ENCODE data around the gene TNNI2. TPM values are rescaled to one million over a fixed set of nuclear protein-coding genes. Genes with fewer than 3 reads are reported as not detected.

Gene TNNI2
- total RNA-seq, 1 experiment from 2014 or later = not detected

GRCh38 chr11:1870326-1870696 lies 31.5 kb downstream of the TNNI2 start:
- no peak overlapping the region for H3K9ac ChIP-seq (ENCODE audit: extremely low read depth, insufficient read length, low read length)
- no peaks in the 10 kb centered on the region for H3K27me3 ChIP-seq (ENCODE audit: insufficient read depth, low read length)
- no peak overlapping the region for H3K27ac ChIP-seq (ENCODE audit: insufficient read length, low read depth, low read length)
- H2AFZ ChIP-seq (ENCODE audit: low read length) = no peak overlapping the region
- no peak overlapping the region for H3K18ac ChIP-seq (ENCODE audit: insufficient read length, low read depth, low read length)
- H2AK5ac ChIP-seq (ENCODE audit: insufficient read length, low read length) = no peak overlapping the region
- no peaks in the 10 kb centered on the region; a peak in 1 of 5 replicates for H3K9me3 Mint-ChIP-seq
- H3K9me3 ChIP-seq (ENCODE audit: control insufficient read depth, low read depth, low read length) = no peaks in the 10 kb centered on the region
- H4K8ac ChIP-seq (replicated peaks; ENCODE audit: insufficient read length, low read depth, low read length) = no peak overlapping the region
- H2BK120ac ChIP-seq (ENCODE audit: low read depth, low read length, poor library complexity, severe bottlenecking) = no peak overlapping the region
- no peak overlapping the region for H2BK5ac ChIP-seq (ENCODE audit: insufficient read length, low read length)
- H3K4me2 ChIP-seq (ENCODE audit: insufficient read depth, insufficient read length, low read length) = no peak overlapping the region
- no peaks in the 10 kb centered on the region for H4K20me1 ChIP-seq (ENCODE audit: control insufficient read depth, insufficient read depth, insufficient read length)
- WGBS (ENCODE audit: extremely low coverage, insufficient read length, low lambda C conversion rate) = no CpG with 5 or more reads among the region's 12 CpGs
- no peak overlapping the region for H3T11ph ChIP-seq (ENCODE audit: low read length)
- H3K23me2 ChIP-seq (ENCODE audit: insufficient read length, low read depth, low read length, poor library complexity, severe bottlenecking) = no peaks in the 10 kb centered on the region
- H3K79me2 ChIP-seq (ENCODE audit: insufficient read depth, low read length) = no peaks in the 10 kb centered on the region
- no peak overlapping the region; the same call in 1 of the 2 replicates for H3K14ac ChIP-seq (ENCODE audit: insufficient read depth, low read length)
- no peak for DNase-seq
- H3K4me1 ChIP-seq (ENCODE audit: insufficient read depth, low read length) = no peaks in the 10 kb centered on the region
- no peak overlapping the region for H2BK15ac ChIP-seq (ENCODE audit: low read depth, low read length)
- no peak overlapping the region for H4K5ac ChIP-seq (ENCODE audit: insufficient read length, low read depth, low read length)
- no peaks in the 10 kb centered on the region for H3K79me1 ChIP-seq (ENCODE audit: insufficient read depth, low read depth, low read length, poor library complexity, severe bottlenecking)
- H3K4me3 Mint-ChIP-seq = no peak overlapping the region
- no peak overlapping the region for H4K91ac ChIP-seq (ENCODE audit: insufficient read length, low read depth, low read length)
- peaks cover 21% of the 10 kb centered on the region for H3K27me3 Mint-ChIP-seq (ENCODE audit: low read depth)
- H3K23ac ChIP-seq (ENCODE audit: insufficient read length, low read depth, low read length) = no peak overlapping the region
- no peak overlapping the region for H2BK12ac ChIP-seq (ENCODE audit: insufficient read length, low read depth, low read length)
- no peak overlapping the region for H3K27ac Mint-ChIP-seq
- H2BK20ac ChIP-seq (ENCODE audit: low read depth, low read length, poor library complexity, severe bottlenecking) = no peak overlapping the region
- H3K4ac ChIP-seq (ENCODE audit: low read depth, low read length) = no peak overlapping the region
- TF ChIP-seq CTCF (conservative IDR thresholded peaks at IDR 0.05) = no peak
- no peak overlapping the region for H3K56ac ChIP-seq (ENCODE audit: insufficient read length, low read depth, low read length)
- H3K36me3 Mint-ChIP-seq (ENCODE audit: insufficient read depth in 1 of 3, low read depth in 3 of 3) = no peaks in the 10 kb centered on the region
- peaks cover 2 to 5% of the 10 kb centered on the region in 2 experiments; a peak in 3 of 4 replicates for H3K4me1 Mint-ChIP-seq

Measured in H9 (cell line).